Prostate gland (tissue), 2 donors: ENCODE results near the gene GNB5. TPM values are rescaled to one million over a fixed set of nuclear protein-coding genes. Genes with fewer than 3 reads are reported as not detected.

Source experiments
- DNase-seq: peaks from one replicate; pipeline ENCODE4 v3.0.0-alpha.2; 2019; ENCODE audit warnings: low spot score
- H3K27ac ChIP-seq, 2 donors: fragments of 200-600 bp; sonication (generic); 2 replicates each; pipeline ENCODE4 v1.5.1; 2017 to 2019
- H3K27me3 ChIP-seq: fragments of 200-600 bp; sonication (generic); replicated peaks from 2 replicates; pipeline ENCODE4 v1.5.1; 2019; ENCODE audit not compliant: insufficient read depth
- H3K36me3 ChIP-seq, 2 donors: fragments of 200-600 bp; sonication (generic); 1 replicate in 1 of 2; 2 replicates in 1 of 2; pipeline versions ENCODE4 v1.5.1 to v1.8.1; 2017 to 2019
- H3K4me1 ChIP-seq: fragments of 200-600 bp; sonication (generic); replicated peaks from 2 replicates; pipeline ENCODE4 v1.5.1; 2019
- H3K4me3 ChIP-seq, 2 donors: fragments of 200-600 bp; sonication (generic); 2 replicates each; pipeline ENCODE4 v1.5.1; 2017 to 2019
- H3K9me3 ChIP-seq: fragments of 200-600 bp; sonication (generic); 2 replicates; pipeline ENCODE4 v1.5.1; 2017
- CTCF ChIP-seq, 4 experiments: fragments of 200-600 bp in 2 of 4; fragments of 450-650 bp in 2 of 4; sonication (generic) in 2 of 4; IDR thresholded peaks; 1 replicate in 3 of 4; 2 replicates in 1 of 4; pipeline ENCODE4 v1.5.1; 2016 to 2019; ENCODE audit warnings: antibody characterized with exemption in 4 of 4, mild to moderate bottlenecking in 2 of 4, moderate library complexity in 2 of 4
- POLR2A ChIP-seq: fragments of 450-650 bp; IDR thresholded peaks from one replicate; pipeline ENCODE4 v1.6.1; 2016; ENCODE audit warnings: antibody characterized with exemption, mild to moderate bottlenecking
- POLR2AphosphoS5 ChIP-seq: sonication (generic); formaldehyde crosslinking; IDR thresholded peaks from one replicate; pipeline ENCODE4 v1.6.1; 2017; ENCODE audit warnings: antibody characterized with exemption
- WGBS: methylation state at CpG from one replicate; pipeline ENCODE4 v1.1.5; 2018; 5-methylcytosine and 5-hydroxymethylcytosine counted together
- intact Hi-C: fragments of 100-400 bp; cut with DNase I; formaldehyde crosslinking; loops from one replicate; pipeline ENCODE4 v1.14.2; 2022
- total RNA-seq, 2 donors: library from RNA; depleted of rRNA; stranded (reverse); fragments of >200 nt; gene quantifications; one replicate each; pipeline ENCODE4 v1.1.0, GENCODE V29; 2016

Gene GNB5
- total RNA-seq, 2 donors from 2014 or later: 23.3 to 85.7 TPM

- intact Hi-C loops: no loop called here
- Histone ChIP-seq H3K27me3 (no peaks in the 10 kb centered on the region), H3K36me3 (no peaks in the 10 kb centered on the region), H3K27ac (no peak overlapping the region), H3K4me1 (no peaks in the 10 kb centered on the region), H3K4me3 (no peak overlapping the region), H3K9me3 (no peaks in the 10 kb centered on the region)
- 69% methylated on average over 3 of the region's 3 CpGs for WGBS
- no peak for DNase-seq
- no peak for TF ChIP-seq POLR2AphosphoS5
- TF ChIP-seq CTCF (IDR thresholded peaks at IDR 0.05): no peak
- no peak for TF ChIP-seq POLR2A
Measured at GRCh38 chr15:52213206-52213605, 22.0 kb upstream of the GNB5 start.

- H3K4me1 ChIP-seq: no peaks in the 10 kb centered on the region
- no peak overlapping the region for H3K27ac ChIP-seq
- H3K9me3 ChIP-seq: no peaks in the 10 kb centered on the region
- no peak overlapping the region for H3K4me3 ChIP-seq
- intact Hi-C loops: no loop called here
- no peaks in the 10 kb centered on the region for H3K27me3 ChIP-seq
- no peaks in the 10 kb centered on the region for H3K36me3 ChIP-seq
- peak; percentile 36 for DNase-seq
- peak in 3 of 4 experiments; percentile 37 to 64 (median 43) for TF ChIP-seq CTCF (IDR thresholded peaks at IDR 0.05)
- TF ChIP-seq POLR2A: no peak
- no peak for TF ChIP-seq POLR2AphosphoS5
- 44% methylated on average over 2 of the region's 2 CpGs for WGBS
Measured at GRCh38 chr15:52208306-52208946, 17.2 kb upstream of the GNB5 start.

GRCh38 chr15:52207191-52207590 is 16.0 kb upstream of the GNB5 start:
- no peak for DNase-seq
- intact Hi-C loops: no loop called here
- Histone ChIP-seq H3K27me3 (no peaks in the 10 kb centered on the region), H3K4me1 (no peaks in the 10 kb centered on the region), H3K9me3 (no peaks in the 10 kb centered on the region), H3K36me3 (no peaks in the 10 kb centered on the region), H3K27ac (no peak overlapping the region), H3K4me3 (no peak overlapping the region)
- 64% methylated on average over 1 of the region's 1 CpG for WGBS
- no peak for TF ChIP-seq POLR2AphosphoS5
- no peak for TF ChIP-seq POLR2A
- TF ChIP-seq CTCF (IDR thresholded peaks at IDR 0.05): no peak

GRCh38 chr15:52206446-52206845 is 15.3 kb upstream of the GNB5 start:
- intact Hi-C loops: no loop called here
- H3K36me3 ChIP-seq: no peaks in the 10 kb centered on the region
- DNase-seq: no peak
- H3K27me3 ChIP-seq: no peaks in the 10 kb centered on the region
- WGBS: 75% methylated on average over 2 of the region's 2 CpGs
- H3K9me3 ChIP-seq: no peaks in the 10 kb centered on the region
- no peak for TF ChIP-seq POLR2AphosphoS5
- TF ChIP-seq CTCF (IDR thresholded peaks at IDR 0.05): no peak
- TF ChIP-seq POLR2A: no peak
- no peak overlapping the region for H3K27ac ChIP-seq
- H3K4me3 ChIP-seq: no peak overlapping the region
- H3K4me1 ChIP-seq: no peaks in the 10 kb centered on the region

GRCh38 chr15:52204657-52205056 is 13.5 kb upstream of the GNB5 start:
- Histone ChIP-seq H3K36me3 (no peaks in the 10 kb centered on the region), H3K9me3 (no peaks in the 10 kb centered on the region), H3K4me3 (no peak overlapping the region), H3K4me1 (no peaks in the 10 kb centered on the region), H3K27me3 (no peaks in the 10 kb centered on the region), H3K27ac (no peak overlapping the region)
- TF ChIP-seq CTCF (IDR thresholded peaks at IDR 0.05) (no peak), POLR2A (no peak), POLR2AphosphoS5 (no peak)
- 98% methylated on average over 20 of the region's 20 CpGs for WGBS
- no peak for DNase-seq
- intact Hi-C loops: no loop called here
